PC-9 (cell line): ENCODE results near the gene CTNND2.

Experiments
- CTCF ChIP-seq: fragments of 200-600 bp; sonication (generic); conservative IDR thresholded peaks from 2 replicates; pipeline ENCODE4 v1.6.1; 2017; ENCODE audit warnings: mixed run types, antibody characterized with exemption, mild to moderate bottlenecking, moderate library complexity
- EZH2 ChIP-seq: fragments of 200-600 bp; sonication (generic); IDR thresholded peaks from 2 replicates; pipeline ENCODE4 v1.8.0; 2017; ENCODE audit warnings: antibody characterized with exemption, low read depth

GRCh38 chr5:11212706-11213105 is 691.5 kb downstream of the CTNND2 start:
- TF ChIP-seq CTCF (no peak), EZH2 (no peak)
